Effector memory CD4-positive, alpha-beta T cell (primary cell): ENCODE results near the gene ATAD2B.
"Not testable (repeated sequence)": the region's sequence is repeated elsewhere in the genome, so short reads cannot be mapped to it uniquely, and the experiment has no call there.

Source experiments
- DNase-seq, 3 donors: peaks; one replicate each; pipeline ENCODE4 v3.0.0-alpha.2; 2020
- H3K27ac ChIP-seq: 2 replicates; pipeline ENCODE4 v1.7.0; 2013; ENCODE audit warnings: mild to moderate bottlenecking, low read length, moderate library complexity; ENCODE audit not compliant: insufficient read depth, poor library complexity, severe bottlenecking
- H3K27me3 ChIP-seq: replicated peaks from 2 replicates; pipeline ENCODE4 v1.7.0; 2013; ENCODE audit warnings: mild to moderate bottlenecking, low read length; ENCODE audit not compliant: insufficient read depth, control insufficient read depth, poor library complexity, severe bottlenecking
- H3K36me3 ChIP-seq: 2 replicates; pipeline ENCODE4 v1.7.0; 2013; ENCODE audit warnings: mild to moderate bottlenecking, low read length, moderate library complexity; ENCODE audit not compliant: control insufficient read depth, insufficient read depth
- H3K4me1 ChIP-seq: 2 replicates; pipeline ENCODE4 v1.7.0; 2013; ENCODE audit warnings: low read length, mild to moderate bottlenecking; ENCODE audit not compliant: control insufficient read depth, insufficient read depth, poor library complexity, severe bottlenecking
- H3K4me3 ChIP-seq: 2 replicates; pipeline ENCODE4 v1.7.0; 2013; ENCODE audit warnings: low read length, low read depth, mild to moderate bottlenecking; ENCODE audit not compliant: insufficient read depth, poor library complexity, severe bottlenecking
- H3K9me3 ChIP-seq: 2 replicates; pipeline ENCODE4 v1.7.0; 2013; ENCODE audit warnings: mild to moderate bottlenecking, low read length, moderate library complexity; ENCODE audit not compliant: control insufficient read depth

ATAD2B gene

GRCh38 chr2:23734416-23734815 lies 192.5 kb downstream of the ATAD2B start:
- Histone ChIP-seq H3K27me3 (no peaks in the 10 kb centered on the region), H3K36me3 (no peaks in the 10 kb centered on the region), H3K9me3 (no peaks in the 10 kb centered on the region), H3K4me1 (no peaks in the 10 kb centered on the region), H3K4me3 (no peak overlapping the region), H3K27ac (no peak overlapping the region)
- no peak for DNase-seq

DNA sequence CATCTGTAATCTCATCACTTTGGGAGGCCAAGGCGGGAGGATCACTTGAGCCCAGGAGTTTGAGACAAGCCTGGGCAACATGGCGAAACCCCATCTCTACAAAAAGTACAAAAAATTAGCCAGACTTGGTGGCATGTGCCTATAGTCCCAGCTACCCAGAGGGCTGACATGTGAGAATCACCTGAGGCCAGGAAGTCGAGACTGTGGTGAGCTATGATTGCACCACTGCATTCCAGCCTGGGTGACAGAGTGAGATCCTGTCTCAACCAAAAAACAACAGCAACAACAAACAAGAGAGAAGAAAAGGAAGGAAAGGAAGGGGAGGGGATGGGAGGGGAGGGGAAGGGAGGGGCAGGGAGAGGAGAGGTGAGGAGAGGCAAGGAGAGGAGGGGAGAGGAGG lies 203.9 kb downstream of the ATAD2B start:
- not testable (repeated sequence) for H3K9me3 ChIP-seq, H3K4me3 ChIP-seq, DNase-seq, H3K27ac ChIP-seq, H3K27me3 ChIP-seq, H3K4me1 ChIP-seq
- peaks cover 32% of the 10 kb centered on the region for H3K36me3 ChIP-seq

- DNase-seq, result no peak
Observed at GRCh38 chr2:23722255-23722654, 204.7 kb downstream of the ATAD2B start.

GRCh38 chr2:23721454-23721826 lies 205.5 kb downstream of the ATAD2B start:
- H3K27ac ChIP-seq, result no peak overlapping the region
- H3K9me3 ChIP-seq, result peaks cover 4% of the 10 kb centered on the region
- no peak overlapping the region for H3K4me3 ChIP-seq
- no peak for DNase-seq
- no peaks in the 10 kb centered on the region for H3K4me1 ChIP-seq
- peaks cover 26% of the 10 kb centered on the region for H3K36me3 ChIP-seq
- no peaks in the 10 kb centered on the region for H3K27me3 ChIP-seq

More at GRCh38 chr2:23722255-23722654, 204.7 kb downstream of the ATAD2B start:
- no peaks in the 10 kb centered on the region for H3K27me3 ChIP-seq
- H3K9me3 ChIP-seq, result peaks cover 4% of the 10 kb centered on the region
- H3K36me3 ChIP-seq, result peaks cover 27% of the 10 kb centered on the region
- no peaks in the 10 kb centered on the region for H3K4me1 ChIP-seq
- H3K4me3 ChIP-seq, result no peak overlapping the region
- H3K27ac ChIP-seq, result no peak overlapping the region

DNA sequence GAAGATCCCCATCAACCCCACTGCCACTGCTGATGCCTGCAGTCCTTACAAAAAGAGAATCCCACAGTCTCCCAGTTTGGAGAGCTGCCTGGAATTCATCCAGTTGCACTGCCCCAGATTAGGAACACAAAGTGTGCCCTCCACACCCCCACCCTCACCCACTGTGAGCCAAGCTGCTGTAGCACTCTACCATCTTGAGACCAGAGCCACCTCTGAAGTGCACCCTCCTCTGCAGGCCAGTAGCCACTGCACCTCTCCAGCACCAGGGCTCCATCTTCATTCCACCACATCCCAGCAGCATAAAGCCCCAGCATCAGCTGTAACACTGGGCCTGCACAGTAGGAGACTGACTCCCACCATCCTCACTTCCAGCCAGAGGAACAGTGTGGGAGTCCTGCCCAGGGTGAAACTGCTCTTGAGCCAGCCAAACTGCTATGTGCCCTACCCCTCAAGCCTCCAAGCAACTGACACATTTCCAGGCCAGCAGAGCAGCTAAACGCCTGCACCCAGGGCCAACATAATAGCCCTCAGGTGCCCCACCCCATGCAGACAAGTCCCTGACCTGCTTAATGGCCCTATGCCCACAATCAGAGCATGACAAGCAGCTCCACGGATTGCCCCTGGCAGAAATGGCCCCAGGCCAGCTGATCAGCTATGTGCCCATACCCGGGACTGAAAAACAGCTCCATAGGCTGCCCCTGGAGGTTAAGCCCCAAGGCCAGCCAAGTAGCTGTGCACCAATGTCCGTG lies 206.0 kb downstream of the ATAD2B start:
- H3K4me3 ChIP-seq, result no peak overlapping the region
- peaks cover 20% of the 10 kb centered on the region for H3K36me3 ChIP-seq
- H3K27ac ChIP-seq, result no peak overlapping the region
- H3K27me3 ChIP-seq, result no peaks in the 10 kb centered on the region
- no peaks in the 10 kb centered on the region for H3K4me1 ChIP-seq
- peaks cover 4% of the 10 kb centered on the region for H3K9me3 ChIP-seq
- no peak for DNase-seq

DNA sequence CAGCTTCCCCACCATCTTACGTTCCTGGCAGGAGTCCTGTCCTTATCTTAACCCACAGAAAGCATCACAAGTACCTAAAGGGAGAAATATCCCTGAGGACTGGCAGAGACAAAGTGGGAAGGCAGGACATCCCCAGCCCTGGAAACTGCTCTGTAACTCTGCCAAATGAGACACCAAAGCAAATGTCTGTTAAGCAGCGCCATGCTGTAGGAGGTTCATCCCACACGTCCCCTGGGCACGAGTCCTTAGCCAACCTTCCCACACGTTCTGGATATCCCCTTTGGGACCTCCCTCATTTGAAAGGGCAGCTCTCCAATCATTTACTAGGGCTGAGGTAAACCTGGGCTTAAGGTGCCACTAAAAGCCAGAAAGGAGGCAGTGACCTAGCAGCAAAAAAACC lies 207.2 kb downstream of the ATAD2B start:
- no peak for DNase-seq
- H3K36me3 ChIP-seq, result peaks cover 20% of the 10 kb centered on the region
- H3K27me3 ChIP-seq, result no peaks in the 10 kb centered on the region
- peaks cover 4% of the 10 kb centered on the region for H3K9me3 ChIP-seq
- H3K4me3 ChIP-seq, result no peak overlapping the region
- H3K4me1 ChIP-seq, result no peaks in the 10 kb centered on the region
- no peak overlapping the region for H3K27ac ChIP-seq

- DNase-seq, result no peak
- Histone ChIP-seq H3K4me1 (no peaks in the 10 kb centered on the region), H3K4me3 (no peak overlapping the region), H3K27ac (no peak overlapping the region), H3K27me3 (no peaks in the 10 kb centered on the region), H3K36me3 (peaks cover 20% of the 10 kb centered on the region), H3K9me3 (peaks cover 4% of the 10 kb centered on the region)
Observed at GRCh38 chr2:23718931-23719700, 207.8 kb downstream of the ATAD2B start.

GRCh38 chr2:23713351-23713750 lies 213.6 kb downstream of the ATAD2B start:
- Histone ChIP-seq H3K4me1 (no peaks in the 10 kb centered on the region), H3K4me3 (no peak overlapping the region), H3K27me3 (no peaks in the 10 kb centered on the region), H3K27ac (no peak overlapping the region), H3K9me3 (no peaks in the 10 kb centered on the region), H3K36me3 (peaks cover 5% of the 10 kb centered on the region)
- no peak for DNase-seq

DNA sequence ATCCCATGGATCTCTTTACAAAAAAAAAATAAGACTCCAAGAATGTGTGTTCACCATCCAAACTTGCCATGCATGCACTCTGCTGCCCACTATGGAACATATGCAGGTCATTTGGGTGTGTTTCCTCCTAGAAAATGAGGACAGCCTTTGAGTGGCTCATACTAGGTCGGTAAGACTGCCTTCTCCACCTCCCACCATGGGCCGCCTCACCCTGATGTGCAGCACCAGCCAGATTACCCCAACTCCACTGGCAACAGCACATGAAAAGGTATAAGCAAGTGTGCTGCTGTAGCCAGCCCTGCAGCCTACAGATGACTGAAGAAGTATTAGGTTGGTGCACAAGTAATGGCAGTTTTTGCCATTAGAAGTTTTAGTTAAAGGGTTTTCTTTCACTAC lies 214.2 kb downstream of the ATAD2B start:
- H3K4me1 ChIP-seq, result no peaks in the 10 kb centered on the region
- DNase-seq, result no peak
- no peak overlapping the region for H3K27ac ChIP-seq
- H3K9me3 ChIP-seq, result no peaks in the 10 kb centered on the region
- no peaks in the 10 kb centered on the region for H3K27me3 ChIP-seq
- H3K4me3 ChIP-seq, result no peak overlapping the region
- H3K36me3 ChIP-seq, result peaks cover 5% of the 10 kb centered on the region

DNA sequence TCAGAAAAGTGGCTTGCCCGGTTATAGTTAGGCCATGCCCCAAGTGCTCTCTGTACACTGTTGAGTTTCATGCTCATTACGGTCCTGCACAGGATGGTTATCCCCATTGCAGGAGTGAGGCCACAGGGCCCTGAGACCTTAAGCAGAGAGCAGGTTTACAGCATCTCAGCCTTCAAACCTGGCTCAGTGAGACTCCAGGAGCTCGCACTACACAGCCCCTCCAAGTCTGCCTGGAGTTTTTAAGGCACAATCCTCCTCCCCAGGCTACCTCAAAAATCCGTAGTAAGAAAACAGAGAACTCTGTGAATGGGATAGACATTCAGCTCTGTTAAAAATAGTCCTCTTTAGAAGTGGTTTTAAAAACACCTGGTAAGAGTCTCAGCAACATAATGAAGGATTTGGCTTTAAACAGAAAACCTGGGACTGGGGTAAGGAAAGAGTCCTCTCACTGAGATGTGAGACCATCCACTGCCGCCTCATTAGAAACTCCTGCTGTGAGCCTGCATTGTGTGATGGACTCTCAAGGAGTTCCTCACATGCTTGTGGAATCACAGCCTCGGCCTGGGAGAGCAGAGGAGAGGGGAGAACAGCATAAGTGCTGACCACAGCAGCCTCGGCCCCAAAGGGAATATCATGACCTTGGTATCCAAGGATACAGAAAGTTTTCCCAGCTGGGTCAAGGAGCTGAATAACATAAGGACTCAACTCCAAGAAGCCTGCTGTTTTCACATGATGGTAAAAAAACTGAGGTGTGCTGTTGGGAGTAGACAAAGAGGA lies 214.8 kb downstream of the ATAD2B start:
- no peak for DNase-seq
- H3K4me1 ChIP-seq, result no peaks in the 10 kb centered on the region
- H3K9me3 ChIP-seq, result no peaks in the 10 kb centered on the region
- H3K27ac ChIP-seq, result no peak overlapping the region
- H3K36me3 ChIP-seq, result peaks cover 4% of the 10 kb centered on the region
- H3K27me3 ChIP-seq, result no peaks in the 10 kb centered on the region
- H3K4me3 ChIP-seq, result no peak overlapping the region
